HG03039 (cell line): ENCODE measurements around the gene HAVCR2.
A peak's percentile ranks its signal among the peaks of the same experiment; 100 is the strongest.
"Not testable (repeated sequence)": the region's sequence is repeated elsewhere in the genome, so short reads cannot be mapped to it uniquely, and the experiment has no call there.

Experiments
- ATAC-seq: cut with Tn5 transposase; IDR thresholded peaks from one replicate; pipeline ENCODE4 v1.9.1; 2021; ENCODE audit warnings: mild to moderate bottlenecking, moderate library complexity; ENCODE audit not compliant: unreplicated experiment

The HAVCR2 gene

DNA sequence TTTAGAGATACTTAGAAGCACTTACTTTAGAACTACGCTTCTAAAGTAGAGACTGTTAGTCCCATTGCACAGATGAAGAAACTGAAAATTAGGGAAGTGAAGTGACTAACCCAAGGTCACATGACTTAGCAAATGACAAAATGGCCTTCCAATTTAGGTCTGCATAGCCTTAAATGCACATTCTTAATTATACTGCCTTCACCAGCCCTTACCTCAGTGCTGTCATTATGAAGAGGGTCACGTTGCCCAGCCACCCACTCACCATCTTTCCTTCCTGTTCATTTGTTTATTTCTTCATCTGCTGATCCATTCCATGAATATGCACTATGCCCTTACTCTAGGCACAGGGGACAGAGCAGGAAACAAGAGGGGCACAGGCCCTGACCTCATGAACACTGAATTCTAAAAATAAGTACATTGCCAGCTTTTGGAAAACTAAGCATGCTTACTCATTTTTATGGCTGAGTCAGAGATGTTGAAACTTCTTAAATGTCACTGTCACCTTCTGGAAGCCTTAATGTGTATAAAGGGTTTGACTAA lies 8.6 kb downstream of the HAVCR2 start:
- ATAC-seq: peak; percentile 50

- peak; percentile 54 for ATAC-seq
Measured at GRCh38 chr5:157088342-157088990, 20.4 kb downstream of the HAVCR2 start.

DNA sequence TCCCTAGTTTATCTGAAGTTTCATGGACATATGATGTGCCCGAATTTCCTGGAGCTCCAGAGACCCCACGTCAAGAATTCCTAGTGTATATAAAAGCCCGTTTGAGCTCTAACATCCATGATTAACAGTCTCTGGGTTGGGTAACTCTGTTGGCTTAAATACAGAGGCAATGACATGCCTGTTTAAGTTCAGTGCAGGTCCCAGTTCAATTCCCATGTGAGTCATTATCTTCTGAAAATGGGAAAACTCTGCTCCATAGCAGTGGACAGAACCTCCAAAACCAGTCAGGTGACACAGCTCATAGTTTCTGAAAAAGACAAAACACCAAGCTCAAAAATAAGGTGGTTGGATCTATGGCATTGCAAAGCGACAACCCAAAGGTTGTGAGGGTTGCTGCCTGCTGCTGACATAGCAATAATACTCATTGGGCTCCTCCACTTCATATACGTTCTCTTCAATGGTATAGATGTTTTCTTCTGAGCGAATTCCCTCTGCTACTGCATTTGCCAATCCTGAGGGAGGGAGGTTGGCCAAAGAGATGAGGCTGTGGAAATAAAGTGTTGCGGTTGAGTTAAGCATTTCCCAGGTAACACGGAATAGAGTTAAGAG lies 22.0 kb downstream of the HAVCR2 start:
- no peak for ATAC-seq

DNA sequence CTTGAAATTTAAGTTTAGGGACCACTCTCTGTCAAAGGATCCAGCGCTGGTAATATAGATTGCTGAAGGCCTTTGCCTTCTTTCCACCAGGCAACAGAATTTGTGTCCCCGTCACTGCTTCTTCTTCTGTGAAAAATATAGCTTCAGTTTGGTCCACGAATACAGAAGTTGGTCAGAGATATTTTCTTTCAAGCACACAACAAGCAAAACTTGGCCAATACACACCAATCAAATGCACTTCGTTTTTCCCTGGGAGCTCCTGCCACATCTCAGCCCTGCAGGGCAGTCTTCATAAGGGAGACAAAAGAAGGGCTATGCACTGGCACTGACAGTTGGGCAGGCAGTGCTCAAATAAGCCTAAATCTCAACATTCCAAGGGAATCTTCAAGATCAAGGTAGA lies 22.9 kb downstream of the HAVCR2 start:
- ATAC-seq: no peak

DNA sequence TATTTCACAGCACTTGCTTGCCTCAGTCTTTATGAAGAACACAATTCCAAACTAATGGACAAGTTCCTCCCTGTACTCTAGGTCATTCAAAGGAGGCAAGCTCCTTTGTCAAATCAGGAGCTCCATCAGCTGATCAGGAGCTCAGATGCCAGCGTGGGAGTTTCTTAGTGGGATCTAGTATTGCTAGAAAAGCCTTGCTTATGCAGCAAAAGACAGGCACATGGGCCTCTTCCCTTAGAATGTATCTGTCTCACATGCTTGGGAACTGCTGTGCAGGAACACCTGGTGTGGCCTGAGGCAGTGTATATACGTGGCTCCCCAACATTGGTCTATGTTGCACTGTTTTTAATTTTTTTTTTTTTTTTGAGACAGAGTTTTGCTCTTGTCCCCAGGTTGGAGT lies 28.6 kb downstream of the HAVCR2 start:
- no peak for ATAC-seq

GRCh38 chr5:157076558-157076957 lies 32.3 kb downstream of the HAVCR2 start:
- no peak for ATAC-seq

DNA sequence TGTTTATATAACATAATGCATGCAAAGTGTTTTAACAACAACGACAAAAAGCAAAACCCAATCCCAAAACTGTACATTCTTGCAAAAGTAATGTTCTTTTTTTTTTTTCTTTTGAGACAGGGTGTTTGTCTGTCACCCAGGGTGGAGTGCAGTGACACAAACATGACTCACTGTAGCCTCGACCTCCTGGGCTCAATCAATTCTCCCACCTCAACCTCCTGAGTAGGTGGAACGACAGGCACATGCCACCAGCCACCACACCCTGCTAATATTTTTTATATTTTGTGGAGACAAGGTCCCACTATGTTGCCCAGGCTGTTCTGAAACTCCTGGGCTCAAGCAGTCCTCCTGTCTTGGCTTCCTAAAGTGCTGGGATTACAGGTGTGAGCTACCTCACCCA lies 36.3 kb downstream of the HAVCR2 start:
- no peak for ATAC-seq

DNA sequence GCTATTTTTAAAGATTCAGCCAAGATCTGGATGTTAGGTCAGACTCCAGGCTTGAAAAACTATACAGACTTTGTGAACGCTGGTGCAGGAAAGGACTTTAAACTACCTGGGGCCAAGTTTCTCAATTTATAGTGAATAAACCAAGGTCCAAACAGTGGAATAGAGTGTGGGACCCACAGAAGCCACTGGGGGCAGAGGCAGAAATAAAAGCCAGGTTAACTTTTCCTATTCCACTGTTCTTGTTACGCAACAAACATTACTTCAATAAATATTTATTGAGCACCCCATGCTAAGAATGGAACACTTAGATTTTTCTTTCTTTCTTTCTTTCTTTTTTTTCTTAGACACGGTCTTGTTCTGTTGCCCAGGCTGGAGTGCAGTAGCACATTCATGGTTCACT lies 38.9 kb downstream of the HAVCR2 start:
- ATAC-seq: no peak

DNA sequence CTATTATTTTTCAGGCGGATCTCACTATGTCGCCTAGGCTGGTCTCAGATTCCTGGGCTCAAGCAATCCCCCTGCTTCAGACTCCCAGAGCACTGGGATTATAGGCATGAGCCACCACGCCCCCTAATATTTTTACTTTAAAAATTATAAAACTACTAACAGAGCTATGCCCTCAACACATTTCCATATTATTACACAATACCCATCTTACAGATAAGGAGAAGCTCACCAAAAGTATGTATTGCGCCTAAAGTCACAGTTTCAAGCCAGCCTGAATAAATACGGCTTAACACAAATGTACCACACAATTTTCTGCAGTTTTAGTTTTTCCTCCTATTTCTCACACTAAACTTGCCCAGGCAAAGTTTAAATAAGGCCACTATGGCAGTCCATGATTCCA lies 40.1 kb downstream of the HAVCR2 start:
- no peak for ATAC-seq

- ATAC-seq: no peak
Measured at GRCh38 chr5:157068339-157068738, 40.5 kb downstream of the HAVCR2 start.

DNA sequence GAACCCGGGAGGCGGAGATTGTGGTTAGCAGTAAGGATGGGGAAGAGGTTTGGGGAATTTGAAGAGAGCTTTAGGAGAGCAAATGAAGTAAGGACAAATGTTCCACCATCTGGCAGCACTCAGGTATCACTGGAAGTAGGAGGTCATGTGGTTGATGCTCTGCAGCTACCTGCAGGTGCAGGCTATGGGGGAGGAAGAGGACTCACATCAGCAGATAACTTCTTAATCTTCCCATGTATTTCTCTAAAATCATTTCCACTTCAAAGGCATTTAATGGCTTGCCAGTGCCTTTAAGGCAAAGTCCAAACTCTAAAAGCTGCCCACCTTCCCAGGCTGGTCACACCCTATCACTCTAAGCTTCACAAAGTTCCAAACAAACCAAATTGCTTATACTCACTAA lies 41.8 kb downstream of the HAVCR2 start:
- no peak for ATAC-seq

DNA sequence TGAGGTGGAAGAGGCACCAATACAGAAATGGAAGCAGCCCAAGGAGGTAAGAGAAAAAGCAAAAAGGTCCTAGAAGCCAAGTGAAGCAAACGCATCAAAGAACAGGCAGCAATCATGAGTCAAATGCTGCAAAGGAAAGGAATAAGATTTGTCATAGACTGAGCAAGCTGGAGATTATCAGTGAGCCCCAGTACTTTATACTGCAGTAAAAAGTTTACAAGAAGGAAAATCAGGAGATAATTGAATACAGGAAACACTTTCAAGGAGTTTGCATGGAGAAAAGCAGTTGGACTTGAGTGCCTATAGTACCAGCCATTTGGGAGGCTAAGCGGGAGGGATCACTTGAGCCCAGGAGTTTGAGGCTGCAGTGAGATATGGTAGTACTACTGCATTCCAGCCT lies 42.8 kb downstream of the HAVCR2 start:
- no peak for ATAC-seq

GRCh38 chr5:157063776-157064430 lies 44.9 kb downstream of the HAVCR2 start:
- ATAC-seq: no peak

GRCh38 chr5:157059891-157060290 lies 49.0 kb downstream of the HAVCR2 start:
- no peak for ATAC-seq

DNA sequence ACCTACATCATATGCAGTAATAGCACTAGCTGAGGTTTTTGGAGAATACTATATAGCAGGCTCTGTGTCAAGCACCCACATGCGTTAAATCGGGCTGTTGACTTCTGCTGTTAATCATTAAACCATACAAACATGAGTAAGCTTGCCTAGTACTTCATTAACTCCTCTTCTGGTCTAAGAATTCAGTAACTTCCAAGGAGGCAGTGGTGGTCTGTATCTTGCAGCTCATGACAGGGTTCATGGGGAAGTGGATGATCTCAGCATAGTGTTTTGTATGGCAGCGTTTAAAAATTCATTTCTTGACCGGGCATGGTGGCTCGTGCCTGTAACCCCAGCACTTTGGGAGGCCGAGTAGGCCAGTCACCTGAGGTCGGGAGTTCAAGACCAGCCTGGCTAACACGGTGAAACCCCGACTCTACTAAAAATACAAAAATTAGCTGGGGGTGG lies 49.7 kb downstream of the HAVCR2 start, which contains the start of gene HAVCR1:
HAVCR1 (minus strand) TSS at position 24 of the 447 bp plus-strand sequence. CDS start 1,173 bp downstream, outside the sequence.
- ATAC-seq: no peak

DNA sequence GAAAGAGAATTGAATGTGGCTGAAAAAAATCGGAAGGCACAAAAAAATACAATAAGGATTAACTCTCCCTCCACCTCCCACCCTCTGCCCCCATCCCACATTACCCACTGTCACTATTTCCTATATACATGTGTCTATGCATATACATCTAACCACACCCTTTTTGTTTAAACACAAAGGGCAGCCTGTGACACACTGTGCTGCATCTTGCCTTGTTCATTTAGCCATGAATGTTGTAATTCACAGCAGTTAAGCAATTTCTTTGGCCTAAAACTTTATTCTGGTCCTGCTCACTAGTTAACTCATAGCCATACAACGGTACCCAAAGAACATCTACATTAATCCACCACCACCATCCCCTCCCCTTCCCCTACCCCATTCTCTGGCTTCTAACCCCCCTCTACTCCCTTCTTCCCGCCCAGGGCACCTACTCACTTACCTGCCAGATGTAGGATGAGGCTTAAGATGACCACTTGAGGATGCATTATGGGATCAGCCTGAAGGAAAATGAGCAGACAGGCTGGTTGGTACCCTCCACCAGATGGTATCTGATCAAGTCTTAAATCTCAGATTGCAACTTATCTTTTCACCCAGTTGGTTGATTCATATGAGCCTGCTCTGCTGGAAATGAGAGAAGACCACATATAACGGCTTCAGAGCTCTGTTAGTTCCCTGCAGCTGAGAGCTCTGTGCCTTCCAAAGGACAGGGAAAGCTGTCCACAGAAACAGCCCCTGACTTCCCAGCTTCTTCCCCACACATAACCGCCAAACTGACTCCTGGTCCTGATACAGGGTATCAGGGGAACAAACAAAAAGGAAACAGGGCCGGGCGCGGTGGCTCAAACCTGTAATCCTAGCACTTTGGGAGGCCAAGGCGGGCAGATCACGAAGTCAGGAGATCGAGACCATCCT lies 51.1 kb downstream of the HAVCR2 start:
- ATAC-seq: no peak

DNA sequence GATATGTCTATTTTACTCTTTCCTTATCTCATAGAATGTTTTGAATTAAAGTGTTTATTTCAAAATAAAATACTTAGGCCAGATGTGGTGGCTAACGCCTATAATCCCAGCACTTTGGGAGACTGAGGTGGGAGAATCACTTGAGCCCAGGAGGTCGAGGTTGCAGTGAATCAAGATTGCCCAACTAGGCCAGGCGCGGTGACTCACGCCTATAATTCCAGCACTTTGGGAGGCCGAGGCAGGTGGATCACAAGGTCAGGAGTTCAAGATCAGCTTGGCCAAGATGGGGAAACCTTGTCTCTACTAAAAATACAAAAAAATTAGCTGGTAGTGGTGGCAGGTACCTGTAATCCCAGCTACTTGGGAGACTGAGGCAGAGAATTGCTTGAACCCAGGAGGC lies 52.0 kb downstream of the HAVCR2 start:
- ATAC-seq: not testable (repeated sequence)

GRCh38 chr5:157051604-157052245 lies 57.1 kb downstream of the HAVCR2 start:
- no peak for ATAC-seq

GRCh38 chr5:157050050-157050449 lies 58.8 kb downstream of the HAVCR2 start:
- no peak for ATAC-seq

DNA sequence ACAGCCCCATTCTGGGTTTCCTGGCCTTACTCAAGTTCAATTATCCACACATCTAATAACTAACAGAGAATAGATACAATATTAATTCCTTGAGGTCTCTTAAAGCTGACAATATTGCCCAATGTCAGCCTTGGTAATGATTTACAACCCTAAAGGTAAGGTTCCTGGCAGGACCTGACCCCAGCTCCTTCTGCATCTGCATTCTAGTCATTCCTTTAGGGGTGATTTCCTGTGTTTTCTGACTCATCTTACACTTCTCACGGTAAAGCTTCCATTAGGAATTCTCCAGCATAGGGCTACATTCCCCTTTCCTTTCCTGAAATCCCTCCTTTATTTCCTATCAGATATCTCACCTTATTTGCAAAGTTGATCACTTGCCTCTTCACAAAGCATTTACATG lies 59.2 kb downstream of the HAVCR2 start:
- ATAC-seq: no peak
